ENCODE data around the gene ROBO2. TPM values are rescaled to one million over a fixed set of nuclear protein-coding genes. Genes with fewer than 3 reads are reported as not detected.
"Not testable (repeated sequence)": the region's sequence is repeated elsewhere in the genome, so short reads cannot be mapped to it uniquely, and the experiment has no call there.

Gene ROBO2
- total RNA-seq, 1 donor from 2014 or later: 0.35 TPM

GRCh38 chr3:77381431-77381830 is 341.5 kb downstream of the ROBO2 start:
- DNase-seq (ENCODE audit: extremely low read depth, low read depth, low spot score): no peak

GRCh38 chr3:77392181-77392580 is 352.3 kb downstream of the ROBO2 start:
- DNase-seq (ENCODE audit: extremely low read depth, low read depth, low spot score): no peak

GRCh38 chr3:77394046-77394445 is 354.1 kb downstream of the ROBO2 start:
- no peak for DNase-seq (ENCODE audit: extremely low read depth, low read depth, low spot score)

DNA sequence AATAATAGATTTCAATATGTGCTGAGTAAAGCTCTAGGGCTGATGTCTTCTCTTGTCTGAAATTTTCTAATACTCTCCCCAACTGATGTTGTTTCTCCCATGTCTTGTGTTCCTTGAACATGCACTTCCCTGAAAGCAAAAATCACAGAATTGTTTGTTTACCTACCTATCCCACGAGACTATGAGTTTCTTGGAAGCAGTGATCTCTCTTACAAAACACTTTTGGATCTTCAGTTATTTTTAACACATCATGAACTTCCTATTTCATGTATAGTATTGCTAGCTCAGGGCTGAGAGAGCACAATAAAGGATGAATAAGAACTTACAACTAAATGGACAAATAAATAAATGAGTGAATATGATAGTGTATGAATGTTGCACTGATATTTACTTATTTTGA is 365.0 kb downstream of the ROBO2 start:
- no peak for DNase-seq (ENCODE audit: extremely low read depth, low read depth, low spot score)

DNA sequence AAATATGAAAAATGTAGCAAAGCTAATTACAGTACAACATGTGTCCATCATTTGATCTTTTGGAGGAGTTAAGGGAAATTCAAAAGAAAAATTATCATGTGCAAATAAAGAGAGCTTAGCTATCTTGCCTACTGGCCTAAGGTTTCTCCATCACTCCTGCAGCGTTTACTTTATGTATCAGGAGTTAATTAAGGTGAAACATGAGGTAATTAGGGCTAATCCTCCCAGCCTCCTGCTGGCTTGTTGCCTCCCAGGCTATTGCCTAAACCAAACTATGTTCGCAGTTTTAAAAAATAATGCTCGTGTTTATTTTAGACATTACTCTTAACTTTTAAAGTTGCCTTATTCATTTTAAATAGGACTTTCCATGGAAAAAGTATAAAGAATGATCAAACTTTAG is 367.5 kb downstream of the ROBO2 start:
- DNase-seq (ENCODE audit: extremely low read depth, low read depth, low spot score): no peak

DNA sequence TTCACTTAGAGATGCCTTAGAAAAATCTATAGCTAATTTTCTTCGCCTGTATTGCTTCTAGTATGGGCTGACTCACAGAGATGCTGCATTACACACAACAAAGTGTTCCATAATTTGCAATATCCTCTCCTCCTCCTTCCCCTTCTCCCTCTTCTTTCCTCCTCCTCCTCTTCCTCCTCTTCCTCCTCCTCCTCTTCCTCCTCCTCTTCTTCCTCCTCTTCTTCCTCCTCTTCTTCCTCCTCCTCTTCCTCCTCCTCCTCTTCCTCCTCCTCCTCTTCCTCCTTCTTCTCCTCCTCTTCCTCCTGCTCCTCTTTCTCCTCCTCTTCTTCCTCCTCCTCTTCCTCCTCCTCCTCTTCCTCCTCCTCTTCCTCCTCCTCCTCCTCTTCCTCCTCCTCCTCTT is 370.4 kb downstream of the ROBO2 start:
- not testable (repeated sequence) for DNase-seq (ENCODE audit: extremely low read depth, low read depth, low spot score)

- DNase-seq (ENCODE audit: extremely low read depth, low read depth, low spot score): no peak
Observed at GRCh38 chr3:77411334-77411733, 371.4 kb downstream of the ROBO2 start.

DNA sequence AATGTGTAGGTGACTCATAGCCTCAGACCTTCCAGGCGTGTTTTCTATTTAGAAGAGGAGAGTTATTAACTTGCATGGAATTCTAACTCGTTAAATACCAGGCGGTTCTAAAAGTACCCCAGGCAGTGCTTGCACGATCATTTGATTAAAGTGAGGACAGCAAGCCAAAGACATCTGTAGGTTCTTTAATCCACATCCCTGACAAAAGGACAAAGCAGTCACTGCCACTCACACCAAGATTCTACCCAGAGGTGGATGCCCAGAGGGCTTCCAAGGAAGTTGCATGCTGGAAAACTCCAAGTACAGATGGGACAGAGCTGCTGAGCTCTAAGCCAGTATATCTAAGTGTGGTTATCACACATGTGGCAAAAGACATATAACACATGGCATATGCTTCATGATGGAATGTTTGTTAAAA is 372.1 kb downstream of the ROBO2 start:
- no peak for DNase-seq (ENCODE audit: extremely low read depth, low read depth, low spot score)

DNA sequence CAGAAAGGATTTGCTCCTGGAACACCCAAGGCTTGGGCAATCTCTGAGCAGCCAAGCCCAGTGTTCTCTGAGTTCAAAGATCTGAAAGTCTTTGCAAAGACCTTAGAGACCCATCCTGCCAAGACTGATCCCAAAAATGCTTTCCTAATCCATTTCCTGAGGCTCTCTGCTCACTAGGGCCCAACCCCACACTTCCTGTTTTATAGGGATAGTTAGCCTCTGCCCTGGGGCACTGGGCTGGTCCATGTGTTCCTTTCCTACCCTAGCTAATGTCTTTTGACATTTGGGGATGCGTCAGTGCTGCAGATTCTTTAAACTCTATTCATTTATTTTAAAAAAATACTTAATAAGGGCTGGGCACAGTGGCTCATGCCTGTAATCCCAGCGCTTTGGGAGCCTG is 372.7 kb downstream of the ROBO2 start:
- no peak for DNase-seq (ENCODE audit: extremely low read depth, low read depth, low spot score)

DNA sequence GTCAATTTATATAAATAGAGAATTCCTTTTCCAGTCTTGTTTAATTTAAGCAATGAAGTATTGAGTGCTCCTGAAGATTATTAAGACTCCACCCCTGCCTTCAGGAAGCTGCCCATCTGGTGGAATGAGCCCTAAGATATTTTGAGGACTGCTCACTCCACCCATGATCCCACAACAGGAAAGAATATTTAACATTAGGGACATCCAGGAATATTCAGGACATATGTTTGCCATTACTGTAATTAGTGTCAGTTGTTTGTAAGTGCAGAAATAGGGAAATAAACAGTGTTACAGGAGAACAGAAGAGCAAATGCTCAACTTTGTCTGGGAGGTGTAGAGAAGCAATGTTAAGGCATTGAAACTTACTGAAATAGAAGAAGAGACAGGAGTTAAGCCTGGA is 375.0 kb downstream of the ROBO2 start:
- DNase-seq (ENCODE audit: extremely low read depth, low read depth, low spot score): no peak

DNA sequence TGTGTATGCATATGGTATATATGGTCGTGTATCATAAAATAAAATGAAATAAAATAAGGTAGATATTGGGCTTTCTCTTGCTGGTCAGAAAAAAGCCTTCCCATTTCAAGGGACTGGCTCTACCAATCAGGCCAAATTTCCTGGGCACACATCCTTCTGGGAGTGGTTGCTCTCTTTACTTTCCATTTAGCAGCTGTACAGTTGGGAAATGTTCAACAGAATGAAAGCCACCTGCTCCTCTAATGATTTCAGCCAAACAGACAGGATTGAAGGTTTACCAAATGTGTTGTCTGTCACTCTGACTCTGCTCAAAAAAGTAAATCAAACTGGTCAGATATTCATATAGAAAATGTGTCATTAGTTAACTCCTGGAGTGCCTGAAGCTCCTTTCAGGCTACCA is 380.4 kb downstream of the ROBO2 start:
- no peak for DNase-seq (ENCODE audit: extremely low read depth, low read depth, low spot score)

GRCh38 chr3:77421916-77422315 is 382.0 kb downstream of the ROBO2 start:
- no peak for DNase-seq (ENCODE audit: extremely low read depth, low read depth, low spot score)

DNA sequence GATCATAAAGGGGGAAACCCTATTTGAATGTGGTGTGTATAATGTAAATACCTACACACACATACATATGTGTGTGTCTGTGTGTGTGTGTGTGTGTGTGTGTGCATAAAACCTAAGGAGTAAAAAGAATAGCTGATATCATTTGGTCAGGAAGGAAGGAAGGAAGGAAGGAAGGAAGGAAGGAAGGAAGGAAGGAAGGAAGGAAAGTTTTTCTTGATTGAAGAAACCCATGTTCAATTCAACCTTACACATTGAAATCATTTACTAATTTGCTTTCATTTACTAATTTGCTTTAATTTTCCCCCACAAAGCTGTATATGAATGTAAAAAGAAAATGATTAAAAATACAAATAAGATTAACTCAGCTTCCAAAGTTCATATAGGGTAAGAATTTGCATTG is 386.6 kb downstream of the ROBO2 start:
- no peak for DNase-seq (ENCODE audit: extremely low read depth, low read depth, low spot score)

DNA sequence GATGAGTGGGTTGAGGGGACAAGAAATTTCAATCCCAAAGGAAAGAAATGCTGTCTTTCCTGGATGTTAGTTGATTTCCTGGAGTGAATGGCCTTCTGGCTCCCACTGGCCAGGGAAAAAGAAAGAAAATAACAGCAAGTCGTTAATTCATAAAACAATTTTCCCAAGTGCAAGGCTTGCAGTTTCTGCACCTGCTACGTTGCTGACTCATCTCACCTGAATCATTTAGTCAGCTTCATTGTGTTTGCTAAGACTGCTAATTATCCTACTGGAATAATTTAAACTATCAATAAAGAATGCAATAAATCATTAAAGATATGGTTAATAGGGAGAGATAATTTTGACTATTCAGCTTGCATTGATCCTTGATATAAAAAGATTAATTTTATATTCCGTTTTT is 387.6 kb downstream of the ROBO2 start:
- no peak for DNase-seq (ENCODE audit: extremely low read depth, low read depth, low spot score)

- DNase-seq (ENCODE audit: extremely low read depth, low read depth, low spot score): no peak
Observed at GRCh38 chr3:77436908-77437307, 397.0 kb downstream of the ROBO2 start.

DNA sequence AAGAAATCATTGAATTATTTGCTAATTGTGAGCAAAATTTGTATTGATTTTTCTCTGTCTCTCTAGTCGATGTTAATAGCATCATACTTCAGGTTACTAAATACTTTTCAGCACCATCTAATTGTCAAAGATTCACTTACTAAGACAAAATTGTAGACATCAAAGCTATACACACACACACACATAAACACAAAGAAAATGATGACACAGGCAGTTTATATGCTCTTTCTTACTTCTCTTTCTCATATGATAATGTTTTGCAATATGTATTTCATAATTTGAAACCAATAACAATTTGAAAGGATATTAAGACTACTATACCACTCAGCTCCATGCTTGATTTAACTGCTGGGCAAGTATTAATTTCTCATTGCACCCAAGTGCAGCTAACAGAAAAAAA is 406.2 kb downstream of the ROBO2 start:
- DNase-seq (ENCODE audit: extremely low read depth, low read depth, low spot score): no peak

- DNase-seq (ENCODE audit: extremely low read depth, low read depth, low spot score): no peak
Observed at GRCh38 chr3:77446761-77447160, 406.9 kb downstream of the ROBO2 start.

DNA sequence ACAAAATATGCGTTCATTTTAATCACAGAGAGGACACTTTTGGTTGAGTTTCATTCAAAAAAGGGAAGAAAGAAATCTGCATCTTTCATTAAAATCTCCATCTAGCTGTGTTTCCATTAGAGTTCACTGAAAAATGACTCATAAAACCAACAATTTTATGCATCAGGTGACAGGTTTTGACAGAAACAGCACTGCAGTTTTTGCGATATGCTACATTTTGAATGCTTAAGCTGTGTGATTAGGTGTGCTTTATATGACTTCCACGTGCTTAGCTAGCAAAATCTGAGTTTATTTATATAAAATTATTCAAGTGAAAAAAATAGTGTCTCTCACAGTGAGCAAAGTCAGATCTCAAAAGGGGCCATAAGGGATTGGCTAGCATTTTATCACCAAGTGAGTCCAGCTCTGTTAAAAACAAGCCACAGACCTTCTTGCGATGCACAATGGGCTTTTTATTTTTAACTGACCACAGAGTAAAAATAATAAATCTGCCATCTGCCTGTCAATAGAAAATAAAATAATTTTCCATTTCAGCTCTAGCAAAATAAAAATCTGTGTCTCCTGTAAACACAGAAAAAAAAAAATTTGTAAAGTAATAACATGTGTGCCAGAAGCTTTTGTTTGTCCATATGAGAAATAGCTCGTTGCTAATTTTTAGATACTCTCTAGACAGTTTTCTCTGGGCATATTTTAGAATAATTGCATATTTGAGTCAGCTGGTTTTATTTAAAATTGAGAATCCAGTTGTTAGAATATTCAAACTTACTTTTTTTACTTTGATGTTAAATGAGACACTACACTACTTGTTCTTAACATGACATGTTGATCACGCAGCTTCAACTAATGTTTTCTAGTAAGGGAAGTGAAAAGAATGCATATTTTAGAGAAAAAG is 409.8 kb downstream of the ROBO2 start:
- DNase-seq (ENCODE audit: extremely low read depth, low read depth, low spot score): no peak

DNA sequence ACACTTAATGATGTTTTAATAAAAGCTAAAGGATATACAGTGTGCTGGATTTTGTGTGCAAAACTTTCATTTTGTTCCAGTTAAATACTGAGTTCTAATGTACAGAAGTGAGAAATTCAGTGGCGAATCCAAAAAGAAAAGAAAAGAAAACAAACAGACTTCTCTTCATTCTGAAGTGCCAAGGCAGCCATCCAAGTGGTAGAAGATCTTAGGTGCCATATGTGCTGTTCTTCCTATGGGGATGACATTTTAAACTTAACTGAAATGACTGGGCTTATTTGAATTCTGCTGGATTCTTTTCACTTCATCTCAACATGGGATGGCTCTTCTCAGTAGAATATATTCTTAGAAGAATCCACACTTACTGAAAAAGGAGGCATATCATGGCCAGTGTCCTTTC is 416.5 kb downstream of the ROBO2 start:
- DNase-seq (ENCODE audit: extremely low read depth, low read depth, low spot score): no peak

DNA sequence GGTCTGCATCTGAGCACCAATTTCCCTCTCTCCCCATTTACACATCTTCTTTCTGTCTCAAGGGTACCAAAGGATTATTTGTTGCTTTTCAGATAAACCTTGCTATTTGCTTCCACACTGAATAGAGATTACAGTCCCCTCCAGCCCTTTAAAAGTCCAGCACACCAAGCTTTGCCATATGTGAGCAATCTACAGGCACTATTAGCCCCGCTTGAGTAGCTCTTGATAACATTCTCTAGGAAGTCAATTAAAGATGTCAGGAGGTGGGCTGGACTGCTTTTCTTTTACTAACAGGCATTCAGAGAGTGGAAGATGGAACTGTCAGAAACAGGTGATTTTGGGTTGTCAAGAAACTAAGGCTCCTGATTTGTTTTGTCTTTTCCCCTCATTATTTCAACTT is 417.0 kb downstream of the ROBO2 start:
- DNase-seq (ENCODE audit: extremely low read depth, low read depth, low spot score): no peak

- DNase-seq (ENCODE audit: extremely low read depth, low read depth, low spot score): no peak
Observed at GRCh38 chr3:77459926-77460325, 420.0 kb downstream of the ROBO2 start.

GRCh38 chr3:77460326-77460725 is 420.4 kb downstream of the ROBO2 start:
- no peak for DNase-seq (ENCODE audit: extremely low read depth, low read depth, low spot score)

GRCh38 chr3:77462951-77463350 is 423.1 kb downstream of the ROBO2 start:
- no peak for DNase-seq (ENCODE audit: extremely low read depth, low read depth, low spot score)

Data from glomerular endothelial cell (primary cell).